K562 (cell line): ENCODE measurements around the gene ZNF554.

Source experiments
- EZH2 ChIP-seq: IDR thresholded peaks from 2 replicates; pipeline ENCODE4 v1.6.1; 2012; ENCODE audit warnings: low read depth, mild to moderate bottlenecking, inconsistent platforms, low read length, borderline replicate concordance
- MLLT1 ChIP-seq, 2 experiments: fragments of 450-650 bp; IDR thresholded peaks; 2 replicates each; pipeline ENCODE4 v1.6.1; 2016
- MXI1 ChIP-seq: IDR thresholded peaks from 2 replicates; pipeline ENCODE4 v1.6.1; 2011; ENCODE audit warnings: low read depth, mild to moderate bottlenecking, improper control_type of control experiment, low read length
- MYC ChIP-seq, 2 experiments: fragments of 250-450 bp in 1 of 2; sonication (Bioruptor Pico) in 1 of 2; IDR thresholded peaks; 2 replicates each; pipeline versions ENCODE4 v1.5.1 to v1.6.1; 2012 to 2021; ENCODE audit warnings: low read depth in 2 of 2, borderline replicate concordance in 1 of 2, improper control_type of control experiment in 1 of 2, low read length in 1 of 2, mild to moderate bottlenecking in 1 of 2, moderate library complexity in 1 of 2
- NRF1 ChIP-seq, 2 experiments: fragments of 450-650 bp; IDR thresholded peaks in 1 of 2; conservative IDR thresholded peaks in 1 of 2; 2 replicates each; pipeline ENCODE4 v1.6.1; 2014; ENCODE audit warnings: mild to moderate bottlenecking in 2 of 2
- RBM14 ChIP-seq: fragments of 200-400 bp; formaldehyde crosslinking; IDR thresholded peaks from 2 replicates; pipeline ENCODE4 v1.6.1; 2018; ENCODE audit warnings: low read depth, mild to moderate bottlenecking, low read length, moderate library complexity, borderline replicate concordance; ENCODE audit not compliant: insufficient read depth
- SIN3A ChIP-seq, 2 experiments: fragments of 150-350 bp in 1 of 2; IDR thresholded peaks; 2 replicates each; pipeline ENCODE4 v1.6.1; 2011 to 2016; ENCODE audit warnings: borderline replicate concordance in 2 of 2, low read depth in 2 of 2, low read length in 2 of 2, mild to moderate bottlenecking in 2 of 2, moderate library complexity in 2 of 2; ENCODE audit not compliant: control insufficient read depth in 1 of 2
- TOE1 ChIP-seq, 2 experiments: fragments of 450-650 bp in 1 of 2; sonication (generic) in 1 of 2; formaldehyde crosslinking in 1 of 2; IDR thresholded peaks; 2 replicates each; pipeline versions ENCODE4 v1.7.1 to v1.8.0; 2016 to 2022; ENCODE audit warnings: borderline replicate concordance in 2 of 2, mild to moderate bottlenecking in 2 of 2, antibody characterized with exemption in 1 of 2, inconsistent platforms in 1 of 2, low read depth in 1 of 2, missing genetic modification reagents in 1 of 2, moderate library complexity in 1 of 2
- YY1 ChIP-seq, 3 experiments: IDR thresholded peaks; 2 replicates each; pipeline ENCODE4 v1.6.1; 2011; ENCODE audit warnings: low read length in 2 of 3, mild to moderate bottlenecking in 2 of 3, moderate library complexity in 2 of 3, borderline replicate concordance in 1 of 3, control low read depth in 1 of 3, low read depth in 1 of 3; ENCODE audit not compliant: insufficient read depth in 3 of 3, insufficient replicate concordance in 2 of 3, control insufficient read depth in 1 of 3, insufficient read length in 1 of 3; ENCODE audit errors: extremely low read depth in 1 of 3
- ZBTB49 ChIP-seq: sonication (generic); formaldehyde crosslinking; IDR thresholded peaks from 2 replicates; pipeline ENCODE4 v1.8.0; 2022; ENCODE audit warnings: missing genetic modification reagents, mild to moderate bottlenecking, borderline replicate concordance
- TF ChIP-seq, protein P1 (sequence below): sonication (generic); formaldehyde crosslinking; IDR thresholded peaks from 2 replicates; pipeline ENCODE4 v1.8.0; 2023; ENCODE audit warnings: mild to moderate bottlenecking, missing genetic modification reagents
- TF ChIP-seq, protein P2 (sequence below): sonication (generic); formaldehyde crosslinking; IDR thresholded peaks from 2 replicates; pipeline ENCODE4 v1.5.0; 2020; ENCODE audit warnings: missing genetic modification reagents

DNA sequence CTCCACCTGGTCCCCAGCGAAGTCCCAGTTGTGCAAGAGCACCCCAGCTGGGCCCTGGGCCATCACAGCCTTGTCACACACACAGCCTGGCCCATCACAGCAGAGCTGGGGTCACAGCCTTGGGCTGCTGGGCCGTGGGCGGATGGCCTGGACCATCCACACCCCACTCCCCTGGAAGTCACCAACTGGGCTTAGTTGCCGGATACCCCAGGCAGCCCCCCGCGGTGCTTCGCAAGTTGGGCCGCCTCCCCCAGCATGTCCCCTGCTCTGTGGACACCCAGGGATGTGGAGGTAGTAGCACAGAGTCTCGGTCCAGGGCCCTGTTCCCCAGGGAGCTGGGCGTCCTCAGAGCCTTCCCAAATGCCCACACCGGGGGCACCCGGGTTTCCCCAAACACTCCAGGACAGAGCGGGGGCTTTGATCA lies 4.5 kb upstream of the ZNF554 start:
- TF ChIP-seq, protein P1, sequence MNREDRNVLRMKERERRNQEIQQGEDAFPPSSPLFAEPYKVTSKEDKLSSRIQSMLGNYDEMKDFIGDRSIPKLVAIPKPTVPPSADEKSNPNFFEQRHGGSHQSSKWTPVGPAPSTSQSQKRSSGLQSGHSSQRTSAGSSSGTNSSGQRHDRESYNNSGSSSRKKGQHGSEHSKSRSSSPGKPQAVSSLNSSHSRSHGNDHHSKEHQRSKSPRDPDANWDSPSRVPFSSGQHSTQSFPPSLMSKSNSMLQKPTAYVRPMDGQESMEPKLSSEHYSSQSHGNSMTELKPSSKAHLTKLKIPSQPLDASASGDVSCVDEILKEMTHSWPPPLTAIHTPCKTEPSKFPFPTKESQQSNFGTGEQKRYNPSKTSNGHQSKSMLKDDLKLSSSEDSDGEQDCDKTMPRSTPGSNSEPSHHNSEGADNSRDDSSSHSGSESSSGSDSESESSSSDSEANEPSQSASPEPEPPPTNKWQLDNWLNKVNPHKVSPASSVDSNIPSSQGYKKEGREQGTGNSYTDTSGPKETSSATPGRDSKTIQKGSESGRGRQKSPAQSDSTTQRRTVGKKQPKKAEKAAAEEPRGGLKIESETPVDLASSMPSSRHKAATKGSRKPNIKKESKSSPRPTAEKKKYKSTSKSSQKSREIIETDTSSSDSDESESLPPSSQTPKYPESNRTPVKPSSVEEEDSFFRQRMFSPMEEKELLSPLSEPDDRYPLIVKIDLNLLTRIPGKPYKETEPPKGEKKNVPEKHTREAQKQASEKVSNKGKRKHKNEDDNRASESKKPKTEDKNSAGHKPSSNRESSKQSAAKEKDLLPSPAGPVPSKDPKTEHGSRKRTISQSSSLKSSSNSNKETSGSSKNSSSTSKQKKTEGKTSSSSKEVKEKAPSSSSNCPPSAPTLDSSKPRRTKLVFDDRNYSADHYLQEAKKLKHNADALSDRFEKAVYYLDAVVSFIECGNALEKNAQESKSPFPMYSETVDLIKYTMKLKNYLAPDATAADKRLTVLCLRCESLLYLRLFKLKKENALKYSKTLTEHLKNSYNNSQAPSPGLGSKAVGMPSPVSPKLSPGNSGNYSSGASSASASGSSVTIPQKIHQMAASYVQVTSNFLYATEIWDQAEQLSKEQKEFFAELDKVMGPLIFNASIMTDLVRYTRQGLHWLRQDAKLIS (CRISPR knock-in tag), result no peak
- TF ChIP-seq EZH2 (no peak), RBM14 (no peak), MLLT1 (IDR thresholded peaks at IDR 0.05) (no peak), YY1 (IDR thresholded peaks at IDR 0.05; ENCODE audit: borderline replicate concordance in 1 of 3, control insufficient read depth in 1 of 3, extremely low read depth in 1 of 3, insufficient read depth in 3 of 3, insufficient read length in 1 of 3, insufficient replicate concordance in 2 of 3, low read depth in 1 of 3, low read length in 2 of 3) (no peak), ZBTB49 (CRISPR knock-in tag) (no peak), MYC (IDR thresholded peaks at IDR 0.05; ENCODE audit: low read depth, low read length) (no peak), MYC (CRISPR knock-in tag; IDR thresholded peaks at IDR 0.05; ENCODE audit: borderline replicate concordance, low read depth) (no peak), SIN3A (IDR thresholded peaks at IDR 0.05; ENCODE audit: borderline replicate concordance in 2 of 2, control insufficient read depth in 1 of 2, low read depth in 2 of 2, low read length in 2 of 2) (no peak), MXI1 (no peak), TOE1 (IDR thresholded peaks at IDR 0.05; ENCODE audit: borderline replicate concordance) (no peak), TOE1 (CRISPR knock-in tag; IDR thresholded peaks at IDR 0.05; ENCODE audit: borderline replicate concordance, low read depth) (no peak), NRF1 (conservative IDR thresholded peaks at IDR 0.05 in 1 of 2, IDR thresholded peaks at IDR 0.05 in 1 of 2) (no peak)
- TF ChIP-seq, protein P2, sequence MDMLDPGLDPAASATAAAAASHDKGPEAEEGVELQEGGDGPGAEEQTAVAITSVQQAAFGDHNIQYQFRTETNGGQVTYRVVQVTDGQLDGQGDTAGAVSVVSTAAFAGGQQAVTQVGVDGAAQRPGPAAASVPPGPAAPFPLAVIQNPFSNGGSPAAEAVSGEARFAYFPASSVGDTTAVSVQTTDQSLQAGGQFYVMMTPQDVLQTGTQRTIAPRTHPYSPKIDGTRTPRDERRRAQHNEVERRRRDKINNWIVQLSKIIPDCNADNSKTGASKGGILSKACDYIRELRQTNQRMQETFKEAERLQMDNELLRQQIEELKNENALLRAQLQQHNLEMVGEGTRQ (CRISPR knock-in tag), result no peak
